Central memory CD8-positive, alpha-beta T cell (primary cell): ENCODE data around the gene INF2.
"Not testable (repeated sequence)": the region's sequence is repeated elsewhere in the genome, so short reads cannot be mapped to it uniquely, and the experiment has no call there.

ENCODE experiments used
- ATAC-seq: fragments of 150-1000 bp; cut with Tn5 transposase; replicated peaks from 2 replicates; pipeline ENCODE4 v1.10.0; 2022; ENCODE audit warnings: mild to moderate bottlenecking, moderate FRiP score, moderate number of reproducible peaks; ENCODE audit not compliant: poor library complexity, severe bottlenecking; ENCODE audit errors: extremely low read depth
- DNase-seq, 2 donors: peaks; one replicate each; pipeline ENCODE4 v3.0.0; 2021; ENCODE audit warnings: low spot score in 2 of 2
- H3K27ac Mint-ChIP-seq: one replicate; pipeline ENCODE4 v1.8.0; 2022; ENCODE audit warnings: low read depth, mild to moderate bottlenecking, moderate library complexity, mixed read lengths
- H3K27me3 Mint-ChIP-seq: one replicate; pipeline ENCODE4 v1.8.0; 2022; ENCODE audit warnings: mixed read lengths
- H3K36me3 Mint-ChIP-seq: one replicate; pipeline ENCODE4 v1.8.0; 2022; ENCODE audit warnings: mild to moderate bottlenecking, moderate library complexity, mixed read lengths; ENCODE audit not compliant: insufficient read depth
- H3K4me1 Mint-ChIP-seq: one replicate; pipeline ENCODE4 v1.8.0; 2022; ENCODE audit warnings: mixed read lengths
- H3K4me3 Mint-ChIP-seq: one replicate; pipeline ENCODE4 v1.8.0; 2022; ENCODE audit warnings: mild to moderate bottlenecking, moderate library complexity, mixed read lengths
- H3K9me3 Mint-ChIP-seq: one replicate; pipeline ENCODE4 v1.8.0; 2022; ENCODE audit warnings: mixed read lengths

The INF2 gene

GRCh38 chr14:104659764-104660523, 29.5 kb upstream of the INF2 start:
- no peak for ATAC-seq
- H3K4me3 Mint-ChIP-seq = no peak overlapping the region

GRCh38 chr14:104660597-104660996, 28.8 kb upstream of the INF2 start:
- no peak overlapping the region for H3K27ac Mint-ChIP-seq
- H3K9me3 Mint-ChIP-seq = no peaks in the 10 kb centered on the region

More at GRCh38 chr14:104659764-104660523, 29.5 kb upstream of the INF2 start:
- Mint-ChIP-seq H3K4me1 (peaks cover 21% of the 10 kb centered on the region), H3K27me3 (peaks cover 51% of the 10 kb centered on the region), H3K9me3 (no peaks in the 10 kb centered on the region), H3K27ac (no peak overlapping the region), H3K36me3 (peaks cover 2% of the 10 kb centered on the region)
- no peak for DNase-seq

GRCh38 chr14:104661086-104661485, 28.3 kb upstream of the INF2 start:
- Mint-ChIP-seq H3K4me3 (no peak overlapping the region), H3K27me3 (peaks cover 50% of the 10 kb centered on the region)

More at GRCh38 chr14:104660597-104660996, 28.8 kb upstream of the INF2 start:
- ATAC-seq (peak; percentile 6), DNase-seq (no peak)
- Mint-ChIP-seq H3K36me3 (peaks cover 2% of the 10 kb centered on the region), H3K4me3 (no peak overlapping the region), H3K27me3 (peaks cover 53% of the 10 kb centered on the region), H3K4me1 (peaks cover 27% of the 10 kb centered on the region)

GRCh38 chr14:104661528-104662157, 27.8 kb upstream of the INF2 start:
- Mint-ChIP-seq H3K27me3 (peaks cover 45% of the 10 kb centered on the region), H3K4me1 (peaks cover 21% of the 10 kb centered on the region)
- not testable (repeated sequence) for ATAC-seq, H3K36me3 Mint-ChIP-seq, H3K27ac Mint-ChIP-seq, H3K4me3 Mint-ChIP-seq, DNase-seq, H3K9me3 Mint-ChIP-seq

More at GRCh38 chr14:104661086-104661485, 28.3 kb upstream of the INF2 start:
- DNase-seq = no peak
- Mint-ChIP-seq H3K36me3 (peaks cover 2% of the 10 kb centered on the region), H3K27ac (no peak overlapping the region), H3K9me3 (no peaks in the 10 kb centered on the region), H3K4me1 (peaks cover 25% of the 10 kb centered on the region)
- no peak for ATAC-seq

GRCh38 chr14:104662472-104662871, 26.9 kb upstream of the INF2 start:
- peaks cover 21% of the 10 kb centered on the region for H3K4me1 Mint-ChIP-seq
- not testable (repeated sequence) for H3K9me3 Mint-ChIP-seq, H3K27ac Mint-ChIP-seq, H3K4me3 Mint-ChIP-seq, H3K36me3 Mint-ChIP-seq, ATAC-seq, DNase-seq
- peaks cover 45% of the 10 kb centered on the region for H3K27me3 Mint-ChIP-seq

GRCh38 chr14:104664107-104664506, 25.3 kb upstream of the INF2 start:
- H3K27ac Mint-ChIP-seq = no peak overlapping the region
- no peaks in the 10 kb centered on the region for H3K9me3 Mint-ChIP-seq
- peaks cover 3% of the 10 kb centered on the region for H3K36me3 Mint-ChIP-seq
- H3K27me3 Mint-ChIP-seq = peaks cover 39% of the 10 kb centered on the region
- no peak overlapping the region for H3K4me3 Mint-ChIP-seq
- peaks cover 21% of the 10 kb centered on the region for H3K4me1 Mint-ChIP-seq
- ATAC-seq = no peak
- no peak for DNase-seq

GRCh38 chr14:104664588-104664987, 24.8 kb upstream of the INF2 start:
- peaks cover 21% of the 10 kb centered on the region for H3K4me1 Mint-ChIP-seq
- DNase-seq (no peak), ATAC-seq (no peak)
- H3K4me3 Mint-ChIP-seq = no peak overlapping the region
- peaks cover 39% of the 10 kb centered on the region for H3K27me3 Mint-ChIP-seq
- no peaks in the 10 kb centered on the region for H3K9me3 Mint-ChIP-seq
- no peak overlapping the region for H3K27ac Mint-ChIP-seq
- H3K36me3 Mint-ChIP-seq = peaks cover 3% of the 10 kb centered on the region

- Mint-ChIP-seq H3K27me3 (peaks cover 35% of the 10 kb centered on the region), H3K27ac (no peak overlapping the region), H3K4me3 (peak overlapping the region; percentile 6), H3K4me1 (peaks cover 21% of the 10 kb centered on the region), H3K36me3 (peaks cover 3% of the 10 kb centered on the region), H3K9me3 (no peaks in the 10 kb centered on the region)
- DNase-seq (no peak), ATAC-seq (no peak)
Observed at GRCh38 chr14:104665114-104665656, 24.2 kb upstream of the INF2 start.

GRCh38 chr14:104665657-104666522, 23.5 kb upstream of the INF2 start:
- H3K27ac Mint-ChIP-seq = no peak overlapping the region
- DNase-seq (no peak), ATAC-seq (peak; percentile 82)
- peak overlapping the region; percentile 6 for H3K4me3 Mint-ChIP-seq
- peaks cover 28% of the 10 kb centered on the region for H3K27me3 Mint-ChIP-seq
- H3K4me1 Mint-ChIP-seq = peaks cover 21% of the 10 kb centered on the region
- H3K9me3 Mint-ChIP-seq = no peaks in the 10 kb centered on the region
- peaks cover 1% of the 10 kb centered on the region for H3K36me3 Mint-ChIP-seq

GRCh38 chr14:104666523-104666895, 22.9 kb upstream of the INF2 start:
- Mint-ChIP-seq H3K4me1 (peaks cover 21% of the 10 kb centered on the region), H3K27me3 (peaks cover 22% of the 10 kb centered on the region)
- H3K4me3 Mint-ChIP-seq, H3K9me3 Mint-ChIP-seq, H3K36me3 Mint-ChIP-seq, H3K27ac Mint-ChIP-seq, DNase-seq, ATAC-seq: not testable (repeated sequence)

- Mint-ChIP-seq H3K36me3 (peaks cover 1% of the 10 kb centered on the region), H3K9me3 (no peaks in the 10 kb centered on the region), H3K4me1 (peaks cover 21% of the 10 kb centered on the region)
Observed at GRCh38 chr14:104666981-104667380, 22.4 kb upstream of the INF2 start.

GRCh38 chr14:104669697-104670096, 19.7 kb upstream of the INF2 start:
- no peak overlapping the region for H3K27ac Mint-ChIP-seq
- peaks cover 11% of the 10 kb centered on the region for H3K27me3 Mint-ChIP-seq
- no peaks in the 10 kb centered on the region for H3K9me3 Mint-ChIP-seq
- ATAC-seq (no peak), DNase-seq (no peak)
- peaks cover 1% of the 10 kb centered on the region for H3K36me3 Mint-ChIP-seq
- no peak overlapping the region for H3K4me3 Mint-ChIP-seq
- peaks cover 17% of the 10 kb centered on the region for H3K4me1 Mint-ChIP-seq

More at GRCh38 chr14:104666981-104667380, 22.4 kb upstream of the INF2 start:
- no peak for DNase-seq
- no peak for ATAC-seq
- peaks cover 19% of the 10 kb centered on the region for H3K27me3 Mint-ChIP-seq
- H3K27ac Mint-ChIP-seq = no peak overlapping the region
- H3K4me3 Mint-ChIP-seq = no peak overlapping the region
